Nephron progenitor cell (in vitro differentiated cells): ENCODE data around the gene APOBEC3A.

Source experiments
- DNase-seq: peaks from one replicate; pipeline ENCODE4 v3.0.0; 2021
- H3K27ac Mint-ChIP-seq: 2 replicates; pipeline ENCODE4 v1.8.0; 2021; ENCODE audit warnings: mild to moderate bottlenecking, moderate library complexity, mixed read lengths
- H3K27me3 Mint-ChIP-seq: 2 replicates; pipeline ENCODE4 v1.8.0; 2021; ENCODE audit warnings: mild to moderate bottlenecking, low read depth, mixed read lengths; ENCODE audit not compliant: poor library complexity
- H3K36me3 Mint-ChIP-seq: 2 replicates; pipeline ENCODE4 v1.8.0; 2021; ENCODE audit warnings: low read depth, mixed read lengths
- H3K4me1 Mint-ChIP-seq: 2 replicates; pipeline ENCODE4 v1.8.0; 2021; ENCODE audit warnings: mixed read lengths
- H3K4me3 Mint-ChIP-seq: 2 replicates; pipeline ENCODE4 v1.8.0; 2021; ENCODE audit warnings: mild to moderate bottlenecking, moderate library complexity, mixed read lengths
- H3K9me3 Mint-ChIP-seq: 2 replicates; pipeline ENCODE4 v1.8.0; 2021; ENCODE audit warnings: mild to moderate bottlenecking, moderate library complexity, mixed read lengths
- CTCF ChIP-seq: fragments of 200-600 bp; sonication (generic); IDR thresholded peaks from 2 replicates; pipeline ENCODE4 v1.5.0; 2021; ENCODE audit warnings: antibody characterized with exemption

The APOBEC3A gene

GRCh38 chr22:38957046-38957770 lies at the start of gene APOBEC3A:
Gene APOBEC3A (plus strand): TSS chr22:38957609. CDS start chr22:38957692, 83 bp downstream.
- Mint-ChIP-seq H3K4me3 (no peak within 1 kb of the TSS), H3K36me3 (no peaks in the 10 kb centered on the region), H3K27ac (no peak within 1 kb of the TSS), H3K27me3 (peaks cover 33% of the 10 kb centered on the region), H3K9me3 (no peaks in the 10 kb centered on the region), H3K4me1 (peaks cover 8% of the 10 kb centered on the region)
- TF ChIP-seq CTCF = no peak
- DNase-seq = no peak

- Mint-ChIP-seq H3K27ac (no peak overlapping the region), H3K4me1 (no peaks in the 10 kb centered on the region), H3K4me3 (no peak overlapping the region), H3K36me3 (peaks cover 4% of the 10 kb centered on the region), H3K27me3 (peaks cover 22% of the 10 kb centered on the region), H3K9me3 (peaks cover 54% of the 10 kb centered on the region)
- no peak for TF ChIP-seq CTCF
- no peak for DNase-seq
Measured at GRCh38 chr22:38907767-38908166, 49.6 kb upstream of the APOBEC3A start.

GRCh38 chr22:38911434-38911833 lies 46.0 kb upstream of the APOBEC3A start:
- Mint-ChIP-seq H3K4me3 (no peak overlapping the region), H3K27ac (no peak overlapping the region), H3K4me1 (no peaks in the 10 kb centered on the region), H3K27me3 (peaks cover 35% of the 10 kb centered on the region), H3K36me3 (no peaks in the 10 kb centered on the region), H3K9me3 (peaks cover 32% of the 10 kb centered on the region)
- TF ChIP-seq CTCF = no peak
- DNase-seq = no peak

GRCh38 chr22:38919631-38920190 lies 37.7 kb upstream of the APOBEC3A start:
- TF ChIP-seq CTCF = no peak
- H3K4me3 Mint-ChIP-seq = no peak overlapping the region
- H3K27ac Mint-ChIP-seq = no peak overlapping the region
- no peaks in the 10 kb centered on the region for H3K36me3 Mint-ChIP-seq
- H3K27me3 Mint-ChIP-seq = peaks cover 50% of the 10 kb centered on the region
- DNase-seq = no peak
- no peaks in the 10 kb centered on the region for H3K9me3 Mint-ChIP-seq
- H3K4me1 Mint-ChIP-seq = peaks cover 11% of the 10 kb centered on the region

GRCh38 chr22:38921120-38921519 lies 36.3 kb upstream of the APOBEC3A start:
- H3K36me3 Mint-ChIP-seq = no peaks in the 10 kb centered on the region
- H3K9me3 Mint-ChIP-seq = no peaks in the 10 kb centered on the region
- no peak overlapping the region for H3K4me3 Mint-ChIP-seq
- H3K4me1 Mint-ChIP-seq = peaks cover 13% of the 10 kb centered on the region
- TF ChIP-seq CTCF = no peak
- no peak for DNase-seq
- peaks cover 40% of the 10 kb centered on the region for H3K27me3 Mint-ChIP-seq
- H3K27ac Mint-ChIP-seq = no peak overlapping the region

- TF ChIP-seq CTCF = no peak
- Mint-ChIP-seq H3K27ac (no peak overlapping the region), H3K4me1 (peaks cover 13% of the 10 kb centered on the region), H3K9me3 (no peaks in the 10 kb centered on the region), H3K36me3 (no peaks in the 10 kb centered on the region), H3K27me3 (peaks cover 42% of the 10 kb centered on the region), H3K4me3 (no peak overlapping the region)
- DNase-seq = no peak
Measured at GRCh38 chr22:38921806-38922205, 35.6 kb upstream of the APOBEC3A start.
